ENCODE results near the gene BSN. TPM values are rescaled to one million over a fixed set of nuclear protein-coding genes. Genes with fewer than 3 reads are reported as not detected.
A peak's percentile ranks its signal among the peaks of the same experiment; 100 is the strongest.

Gene BSN
- total RNA-seq, 5 donors from 2014 or later (not counting 1 experiment from before 2014, with no cell fraction given), result 0.08 to 0.44 (median 0.32) TPM

DNA sequence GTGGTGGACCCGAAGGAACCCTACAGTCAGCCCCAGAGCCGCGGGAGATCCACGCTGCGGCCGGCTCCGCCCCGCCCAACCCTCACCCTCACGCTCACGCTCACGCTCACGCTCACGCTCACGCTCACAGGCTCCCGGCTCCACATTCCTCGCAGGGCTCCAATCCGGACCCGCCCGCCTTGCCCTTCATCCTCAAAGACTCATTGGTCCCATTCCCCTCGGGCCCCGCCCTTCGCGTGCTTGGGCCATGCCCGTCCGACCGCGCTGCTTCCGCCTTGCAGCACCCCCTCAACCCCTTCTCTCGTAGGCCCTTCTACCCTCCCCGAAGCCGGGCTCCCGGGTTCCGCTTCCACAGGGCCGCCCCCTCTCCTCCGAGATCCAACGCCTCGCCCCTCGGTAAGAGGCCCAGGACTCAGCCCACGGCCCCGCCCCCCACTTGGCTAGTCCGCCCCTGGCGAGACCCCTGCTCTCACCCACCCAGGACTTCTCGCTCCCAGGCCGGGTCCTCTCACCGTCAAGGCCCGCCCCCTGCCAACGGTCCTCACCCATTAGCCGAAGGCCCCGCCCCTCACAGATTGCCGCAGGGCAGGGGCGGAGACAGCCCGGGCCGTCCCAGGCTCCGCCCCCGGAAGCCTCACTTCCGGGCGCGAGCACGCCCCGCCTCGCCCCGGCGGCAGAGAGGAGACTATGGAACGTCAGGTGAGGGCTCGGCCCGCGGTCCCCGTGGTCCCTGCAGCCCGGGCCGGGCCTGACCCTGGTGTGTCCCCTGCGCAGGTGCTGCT lies 119.6 kb downstream of the BSN start, which contains the start of gene APEH:
Gene APEH, plus strand, starts transcription at position 637 of the 782 bp plus-strand sequence. Its CDS starts 51 bp downstream, at position 688.
- Mint-ChIP-seq H3K4me3 (peak within 1 kb of the TSS; percentile 87 to 93 (median 90)), H3K9me3 (no peaks in the 10 kb centered on the region), H3K27ac (peak within 1 kb of the TSS; percentile 93 to 97), H3K4me1 (peaks cover 41 to 42% (median 42%) of the 10 kb centered on the region in 3 donors), H3K36me3 (peaks cover 23% of the 10 kb centered on the region), H3K27me3 (no peaks in the 10 kb centered on the region)
- H3K4me1 ChIP-seq (ENCODE audit: control insufficient read depth in 1 of 2, extremely low read depth in 1 of 2, insufficient read depth in 2 of 2, low read length in 2 of 2), result peaks cover 12 to 41% of the 10 kb centered on the region in 2 experiments
- peak within 1 kb of the TSS; percentile 90 for H3K27ac ChIP-seq (ENCODE audit: low read length)
- ChIA-PET POLR2A (interaction anchor here in 1 of 2 donors (0.7 kb wide), 1 partner anchor 134 kb away, joined by 3 read pairs; no protein-coding TSS in a partner anchor), CTCF (interaction anchor here (3.2 to 3.3 kb wide), 2 partner anchors 134 kb away, joined by 33 to 66 read pairs; no protein-coding TSS in a partner anchor)
- H3K4me3 ChIP-seq (ENCODE audit: control insufficient read depth in 1 of 2, extremely low read depth in 1 of 2, low read length in 1 of 2), result peak within 1 kb of the TSS; percentile 63 to 80
- WGBS (ENCODE audit: insufficient coverage), result under 1% methylated on average over 70 of the region's 71 CpGs
- H3K9me3 ChIP-seq, result no peaks in the 10 kb centered on the region
- peaks cover 7 to 34% of the 10 kb centered on the region in 2 donors for H3K36me3 ChIP-seq (ENCODE audit: control insufficient read depth in 2 of 2, extremely low read depth in 1 of 2, insufficient read depth in 1 of 2, low read length in 1 of 2)
- peak; percentile 85 to 89 (median 86) for ATAC-seq (replicated peaks in 1 of 4)
- DNase-seq, result peak; percentile 91 to 99 (median 95)
- no peaks in the 10 kb centered on the region for H3K27me3 ChIP-seq (replicated peaks in 1 of 2; ENCODE audit: control insufficient read depth in 2 of 2, extremely low read depth in 1 of 2, insufficient read depth in 2 of 2, low read length in 1 of 2)

DNA sequence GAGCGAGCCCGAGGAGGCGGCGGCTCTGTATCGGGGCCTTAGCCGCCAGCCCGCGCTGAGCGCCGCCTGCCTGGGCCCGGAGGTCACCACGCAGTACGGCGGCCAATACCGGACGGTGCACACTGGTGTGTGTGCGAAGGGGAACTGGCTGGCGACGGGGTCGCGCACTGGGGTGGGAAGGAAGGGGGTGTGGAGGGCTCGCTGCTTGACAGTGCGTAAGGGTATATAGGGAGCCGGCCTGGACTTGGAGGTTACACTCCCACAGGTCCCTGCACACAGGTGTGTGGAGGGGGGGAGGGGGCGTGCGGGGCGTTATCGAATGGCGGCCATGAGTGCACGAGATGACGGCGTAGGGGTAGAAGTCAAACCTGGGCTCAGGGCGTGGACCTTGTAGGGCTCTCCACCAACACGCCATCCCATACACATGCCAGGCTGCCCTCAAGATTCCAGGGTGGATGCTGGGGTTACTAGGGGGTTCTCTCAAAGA lies 120.3 kb downstream of the BSN start:
- Histone ChIP-seq H3K9me3 (no peaks in the 10 kb centered on the region), H3K4me3 (ENCODE audit: control insufficient read depth in 1 of 2, extremely low read depth in 1 of 2, low read length in 1 of 2) (peak overlapping the region; percentile 63 to 80), H3K36me3 (ENCODE audit: control insufficient read depth in 2 of 2, extremely low read depth in 1 of 2, insufficient read depth in 1 of 2, low read length in 1 of 2) (peaks cover 7 to 41% of the 10 kb centered on the region in 2 donors), H3K27me3 (replicated peaks in 1 of 2; ENCODE audit: control insufficient read depth in 2 of 2, extremely low read depth in 1 of 2, insufficient read depth in 2 of 2, low read length in 1 of 2) (no peaks in the 10 kb centered on the region), H3K27ac (ENCODE audit: low read length) (no peak overlapping the region), H3K4me1 (ENCODE audit: control insufficient read depth in 1 of 2, extremely low read depth in 1 of 2, insufficient read depth in 2 of 2, low read length in 2 of 2) (peaks cover 12 to 41% of the 10 kb centered on the region in 2 experiments)
- ChIA-PET POLR2A (no interaction called here), CTCF (no interaction called here)
- DNase-seq, result peak in 18 of 35 experiments; percentile 11 to 38 (median 22)
- Mint-ChIP-seq H3K27ac (peak overlapping the region in 1 of 2 donors; percentile 73), H3K9me3 (no peaks in the 10 kb centered on the region), H3K36me3 (peaks cover 26% of the 10 kb centered on the region), H3K27me3 (no peaks in the 10 kb centered on the region), H3K4me3 (peak overlapping the region; percentile 87 to 93 (median 90)), H3K4me1 (peaks cover 41 to 42% (median 42%) of the 10 kb centered on the region in 3 donors)
- 0% methylated on average over 24 of the region's 34 CpGs for WGBS (ENCODE audit: insufficient coverage)
- ATAC-seq (replicated peaks in 1 of 4), result peak; percentile 4 to 7 (median 6)

DNA sequence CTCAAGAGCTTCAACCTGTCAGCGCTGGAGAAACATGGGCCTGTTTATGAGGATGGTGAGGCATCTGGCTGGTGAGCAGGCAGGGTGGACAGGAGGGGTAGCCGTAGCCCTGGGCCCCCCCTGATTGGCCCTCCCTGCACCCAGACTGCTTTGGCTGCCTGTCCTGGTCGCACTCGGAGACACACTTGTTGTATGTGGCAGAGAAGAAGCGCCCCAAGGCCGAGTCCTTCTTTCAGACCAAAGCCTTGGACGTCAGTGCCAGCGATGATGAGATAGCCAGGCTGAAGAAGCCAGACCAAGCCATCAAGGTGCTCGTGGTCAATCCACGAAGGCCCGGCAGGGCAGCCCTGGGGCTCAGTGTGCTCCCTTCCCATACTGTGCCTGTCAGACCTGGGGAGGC lies 121.6 kb downstream of the BSN start:
- Histone ChIP-seq H3K9me3 (no peaks in the 10 kb centered on the region), H3K4me1 (ENCODE audit: control insufficient read depth in 1 of 2, extremely low read depth in 1 of 2, insufficient read depth in 2 of 2, low read length in 2 of 2) (peaks cover 12 to 41% of the 10 kb centered on the region in 2 experiments), H3K27ac (ENCODE audit: low read length) (no peak overlapping the region), H3K4me3 (ENCODE audit: control insufficient read depth in 1 of 2, extremely low read depth in 1 of 2, low read length in 1 of 2) (no peak overlapping the region), H3K27me3 (replicated peaks in 1 of 2; ENCODE audit: control insufficient read depth in 2 of 2, extremely low read depth in 1 of 2, insufficient read depth in 2 of 2, low read length in 1 of 2) (no peaks in the 10 kb centered on the region), H3K36me3 (ENCODE audit: control insufficient read depth in 2 of 2, extremely low read depth in 1 of 2, insufficient read depth in 1 of 2, low read length in 1 of 2) (peaks cover 7 to 54% of the 10 kb centered on the region in 2 donors)
- peaks cover 33% of the 10 kb centered on the region for H3K36me3 Mint-ChIP-seq
- POLR2A ChIA-PET, result no interaction called here
- H3K4me1 Mint-ChIP-seq, result peaks cover 41 to 47% (median 44%) of the 10 kb centered on the region in 3 donors
- peak overlapping the region; percentile 25 to 93 (median 47) for H3K4me3 Mint-ChIP-seq
- no peak for ATAC-seq (replicated peaks in 1 of 4)
- no peaks in the 10 kb centered on the region for H3K27me3 Mint-ChIP-seq
- WGBS (ENCODE audit: insufficient coverage), result 95% methylated on average over 11 of the region's 11 CpGs
- H3K9me3 Mint-ChIP-seq, result no peaks in the 10 kb centered on the region
- H3K27ac Mint-ChIP-seq, result no peak overlapping the region
- CTCF ChIA-PET, result interaction anchor here in 1 of 2 donors (1.7 kb wide), 1 partner anchor 136 kb away, joined by 7 read pairs; no protein-coding TSS in a partner anchor
- no peak for DNase-seq

DNA sequence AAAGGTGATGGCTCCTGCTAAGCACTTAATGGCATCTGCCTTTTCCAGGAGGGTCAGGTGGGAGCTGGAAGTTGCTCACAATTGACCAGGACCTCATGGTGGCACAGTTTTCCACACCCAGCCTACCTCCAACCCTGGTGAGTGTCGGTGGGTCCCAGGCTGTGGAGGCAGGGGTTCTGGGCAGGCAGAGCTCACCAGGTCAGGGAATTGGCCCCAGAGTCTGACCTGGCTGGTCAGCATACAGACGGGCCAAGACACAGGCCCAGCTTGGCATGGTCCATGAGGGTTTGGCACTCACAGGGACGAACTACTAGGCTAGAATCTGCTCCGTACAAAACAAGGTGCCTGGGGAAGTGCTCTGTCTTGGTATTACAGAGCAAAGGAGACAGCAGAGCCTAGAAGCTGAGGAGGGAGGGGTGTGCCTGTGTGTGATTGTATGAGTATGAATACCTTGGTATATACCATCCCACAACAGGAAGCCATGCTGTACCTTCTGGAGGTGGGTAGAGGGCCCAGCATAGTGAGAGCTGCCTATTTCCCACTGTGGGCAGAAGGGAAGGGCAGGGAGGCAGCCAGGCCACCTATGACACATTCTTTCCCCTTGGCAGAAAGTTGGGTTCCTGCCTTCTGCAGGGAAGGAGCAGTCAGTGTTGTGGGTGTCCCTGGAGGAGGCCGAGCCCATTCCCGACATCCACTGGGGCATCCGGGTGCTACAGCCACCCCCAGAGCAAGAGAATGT lies 126.4 kb downstream of the BSN start:
- WGBS (ENCODE audit: insufficient coverage), result 91% methylated on average over 4 of the region's 7 CpGs
- Mint-ChIP-seq H3K36me3 (peaks cover 38% of the 10 kb centered on the region), H3K9me3 (no peaks in the 10 kb centered on the region), H3K4me3 (no peak overlapping the region), H3K27ac (no peak overlapping the region), H3K4me1 (peaks cover 8 to 25% (median 23%) of the 10 kb centered on the region in 3 donors), H3K27me3 (peaks cover 0 to 1% of the 10 kb centered on the region in 2 donors)
- H3K4me3 ChIP-seq (ENCODE audit: control insufficient read depth in 1 of 2, extremely low read depth in 1 of 2, low read length in 1 of 2), result no peak overlapping the region
- peaks cover 2 to 23% of the 10 kb centered on the region in 2 experiments for H3K4me1 ChIP-seq (ENCODE audit: control insufficient read depth in 1 of 2, extremely low read depth in 1 of 2, insufficient read depth in 2 of 2, low read length in 2 of 2)
- H3K27ac ChIP-seq (ENCODE audit: low read length), result no peak overlapping the region
- ChIA-PET CTCF (no interaction called here), POLR2A (interaction anchor here in 1 of 2 donors (0.5 kb wide), 1 partner anchor 410 kb away, joined by 3 read pairs; no protein-coding TSS in a partner anchor)
- H3K27me3 ChIP-seq (replicated peaks in 1 of 2; ENCODE audit: control insufficient read depth in 2 of 2, extremely low read depth in 1 of 2, insufficient read depth in 2 of 2, low read length in 1 of 2), result peaks cover 0 to under 1% of the 10 kb centered on the region in 2 experiments
- ATAC-seq (replicated peaks in 1 of 4), result no peak
- peaks cover 17 to 83% of the 10 kb centered on the region in 2 donors for H3K36me3 ChIP-seq (ENCODE audit: control insufficient read depth in 2 of 2, extremely low read depth in 1 of 2, insufficient read depth in 1 of 2, low read length in 1 of 2)
- no peak for DNase-seq
- no peaks in the 10 kb centered on the region for H3K9me3 ChIP-seq

DNA sequence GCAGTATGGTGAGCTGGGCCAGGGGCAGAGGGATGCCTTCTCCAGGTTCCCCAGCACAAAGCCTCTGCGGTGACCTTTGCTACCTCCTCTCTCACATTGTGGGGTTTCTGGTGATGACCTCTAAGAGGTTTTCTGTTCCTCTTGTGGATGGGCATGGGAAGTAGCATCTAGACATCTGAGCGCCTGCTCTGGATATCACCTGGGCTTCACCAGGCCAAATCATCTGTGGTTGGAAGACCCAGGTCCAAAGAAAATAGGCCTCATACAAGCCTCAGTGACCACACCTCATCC lies 126.9 kb downstream of the BSN start:
- 86% methylated on average over 1 of the region's 2 CpGs for WGBS (ENCODE audit: insufficient coverage)
- H3K9me3 Mint-ChIP-seq, result no peaks in the 10 kb centered on the region
- H3K4me1 Mint-ChIP-seq, result peaks cover 5 to 20% (median 19%) of the 10 kb centered on the region in 3 donors
- no peak for DNase-seq
- no peak overlapping the region for H3K4me3 Mint-ChIP-seq
- H3K36me3 Mint-ChIP-seq, result peaks cover 33% of the 10 kb centered on the region
- no peak overlapping the region for H3K27ac ChIP-seq (ENCODE audit: low read length)
- no peak overlapping the region for H3K4me3 ChIP-seq (ENCODE audit: control insufficient read depth in 1 of 2, extremely low read depth in 1 of 2, low read length in 1 of 2)
- H3K36me3 ChIP-seq (ENCODE audit: control insufficient read depth in 2 of 2, extremely low read depth in 1 of 2, insufficient read depth in 1 of 2, low read length in 1 of 2), result peaks cover 17 to 78% of the 10 kb centered on the region in 2 donors
- H3K4me1 ChIP-seq (ENCODE audit: control insufficient read depth in 1 of 2, extremely low read depth in 1 of 2, insufficient read depth in 2 of 2, low read length in 2 of 2), result peaks cover 0 to 23% of the 10 kb centered on the region in 2 experiments
- H3K27me3 Mint-ChIP-seq, result peaks cover 0 to 1% of the 10 kb centered on the region in 2 donors
- ChIA-PET POLR2A (no interaction called here), CTCF (no interaction called here)
- H3K27me3 ChIP-seq (replicated peaks in 1 of 2; ENCODE audit: control insufficient read depth in 2 of 2, extremely low read depth in 1 of 2, insufficient read depth in 2 of 2, low read length in 1 of 2), result peaks cover 0 to 5% of the 10 kb centered on the region in 2 experiments
- H3K9me3 ChIP-seq, result no peaks in the 10 kb centered on the region
- H3K27ac Mint-ChIP-seq, result no peak overlapping the region
- ATAC-seq (replicated peaks in 1 of 4), result no peak

DNA sequence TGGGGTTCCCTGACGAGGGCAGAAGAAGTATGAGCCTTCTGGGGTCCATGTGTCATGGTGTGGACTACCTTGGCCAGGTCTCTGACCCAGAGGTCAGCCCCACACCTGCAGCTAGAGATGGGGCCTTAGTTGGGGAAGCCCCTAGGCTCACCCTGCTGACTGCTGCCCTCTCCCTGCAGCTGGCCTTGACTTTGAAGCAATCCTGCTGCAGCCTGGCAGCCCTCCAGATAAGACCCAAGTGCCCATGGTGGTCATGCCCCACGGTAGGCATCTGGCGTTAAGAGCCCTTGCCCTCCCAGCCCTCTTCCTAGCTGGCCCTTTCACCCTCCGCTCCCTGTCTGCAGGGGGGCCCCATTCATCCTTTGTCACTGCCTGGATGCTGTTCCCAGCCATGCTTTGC lies 127.3 kb downstream of the BSN start:
- DNase-seq (no peak), ATAC-seq (replicated peaks in 1 of 4) (no peak)
- ChIA-PET POLR2A (no interaction called here), CTCF (no interaction called here)
- Mint-ChIP-seq H3K27ac (no peak overlapping the region), H3K4me1 (peaks cover 5 to 20% (median 17%) of the 10 kb centered on the region in 3 donors), H3K4me3 (no peak overlapping the region), H3K9me3 (no peaks in the 10 kb centered on the region), H3K36me3 (peaks cover 30% of the 10 kb centered on the region), H3K27me3 (peaks cover 0 to 1% of the 10 kb centered on the region in 2 donors)
- H3K4me3 ChIP-seq (ENCODE audit: control insufficient read depth in 1 of 2, extremely low read depth in 1 of 2, low read length in 1 of 2), result no peak overlapping the region
- H3K27ac ChIP-seq (ENCODE audit: low read length), result no peak overlapping the region
- no peaks in the 10 kb centered on the region for H3K9me3 ChIP-seq
- WGBS (ENCODE audit: insufficient coverage), result 97% methylated on average over 3 of the region's 4 CpGs
- H3K27me3 ChIP-seq (replicated peaks in 1 of 2; ENCODE audit: control insufficient read depth in 2 of 2, extremely low read depth in 1 of 2, insufficient read depth in 2 of 2, low read length in 1 of 2), result peaks cover 0 to 8% of the 10 kb centered on the region in 2 experiments
- peaks cover 0 to 23% of the 10 kb centered on the region in 2 experiments for H3K4me1 ChIP-seq (ENCODE audit: control insufficient read depth in 1 of 2, extremely low read depth in 1 of 2, insufficient read depth in 2 of 2, low read length in 2 of 2)
- H3K36me3 ChIP-seq (ENCODE audit: control insufficient read depth in 2 of 2, extremely low read depth in 1 of 2, insufficient read depth in 1 of 2, low read length in 1 of 2), result peaks cover 17 to 74% of the 10 kb centered on the region in 2 donors

Measured in T-cell (primary cell).